ENCODE measurements around the gene DAG1.

DNA sequence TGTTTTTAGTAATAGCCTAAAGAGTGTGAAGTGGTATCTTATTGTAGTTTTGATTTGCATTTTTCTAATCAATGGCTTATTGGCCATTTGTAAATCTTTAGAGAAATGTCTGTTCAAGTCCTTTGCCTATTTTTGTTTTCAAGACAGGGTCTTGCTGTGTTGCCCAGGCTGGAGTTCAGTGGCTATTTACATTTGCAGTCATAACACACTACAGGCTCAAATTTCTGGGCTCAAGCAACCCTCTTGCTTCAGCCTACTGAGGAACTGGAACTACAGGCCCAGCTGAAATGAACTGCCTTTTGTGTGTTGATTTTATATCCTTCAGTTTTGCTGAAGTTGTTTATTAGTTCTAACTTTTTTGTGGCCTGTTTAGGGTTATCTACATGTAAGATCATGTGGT, 112.1 kb downstream of the DAG1 start:
- TF ChIP-seq, protein P1, sequence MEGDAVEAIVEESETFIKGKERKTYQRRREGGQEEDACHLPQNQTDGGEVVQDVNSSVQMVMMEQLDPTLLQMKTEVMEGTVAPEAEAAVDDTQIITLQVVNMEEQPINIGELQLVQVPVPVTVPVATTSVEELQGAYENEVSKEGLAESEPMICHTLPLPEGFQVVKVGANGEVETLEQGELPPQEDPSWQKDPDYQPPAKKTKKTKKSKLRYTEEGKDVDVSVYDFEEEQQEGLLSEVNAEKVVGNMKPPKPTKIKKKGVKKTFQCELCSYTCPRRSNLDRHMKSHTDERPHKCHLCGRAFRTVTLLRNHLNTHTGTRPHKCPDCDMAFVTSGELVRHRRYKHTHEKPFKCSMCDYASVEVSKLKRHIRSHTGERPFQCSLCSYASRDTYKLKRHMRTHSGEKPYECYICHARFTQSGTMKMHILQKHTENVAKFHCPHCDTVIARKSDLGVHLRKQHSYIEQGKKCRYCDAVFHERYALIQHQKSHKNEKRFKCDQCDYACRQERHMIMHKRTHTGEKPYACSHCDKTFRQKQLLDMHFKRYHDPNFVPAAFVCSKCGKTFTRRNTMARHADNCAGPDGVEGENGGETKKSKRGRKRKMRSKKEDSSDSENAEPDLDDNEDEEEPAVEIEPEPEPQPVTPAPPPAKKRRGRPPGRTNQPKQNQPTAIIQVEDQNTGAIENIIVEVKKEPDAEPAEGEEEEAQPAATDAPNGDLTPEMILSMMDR (IDR thresholded peaks at IDR 0.05) = no peak
- TF ChIP-seq POLR2A (IDR thresholded peaks at IDR 0.05) = no peak
- TF ChIP-seq EP300 (IDR thresholded peaks at IDR 0.05) = no peak
- TF ChIP-seq POLR2AphosphoS5 (IDR thresholded peaks at IDR 0.05) = no peak

Measured in sigmoid colon (tissue), 4 donors.